Frontal cortex (tissue), 4 donors: ENCODE results near the gene XYLT1. TPM values are rescaled to one million over a fixed set of nuclear protein-coding genes. Genes with fewer than 3 reads are reported as not detected.
A peak's percentile ranks its signal among the peaks of the same experiment; 100 is the strongest.
"Not testable (repeated sequence)": the region's sequence is repeated elsewhere in the genome, so short reads cannot be mapped to it uniquely, and the experiment has no call there.

Source experiments
- DNase-seq, 2 donors: peaks; one replicate each; pipeline ENCODE4 v3.0.0; 2012; ENCODE audit warnings: low spot score in 2 of 2
- FAIRE-seq: peaks from 2 replicates; lab custom pipeline; 2012; peaks lifted over from hg19 to GRCh38; lab: Jason Lieb, UNC
- total RNA-seq: library from RNA; depleted of rRNA; stranded (reverse); fragments of >200 nt; gene quantifications from one replicate; pipeline ENCODE4 v1.2.3, GENCODE V29; 2014
- donor health status: control.
- donor health status: control.
- donor health status: control.

Gene XYLT1
- total RNA-seq, 1 donor from 2014 or later: 28.9 TPM

DNA sequence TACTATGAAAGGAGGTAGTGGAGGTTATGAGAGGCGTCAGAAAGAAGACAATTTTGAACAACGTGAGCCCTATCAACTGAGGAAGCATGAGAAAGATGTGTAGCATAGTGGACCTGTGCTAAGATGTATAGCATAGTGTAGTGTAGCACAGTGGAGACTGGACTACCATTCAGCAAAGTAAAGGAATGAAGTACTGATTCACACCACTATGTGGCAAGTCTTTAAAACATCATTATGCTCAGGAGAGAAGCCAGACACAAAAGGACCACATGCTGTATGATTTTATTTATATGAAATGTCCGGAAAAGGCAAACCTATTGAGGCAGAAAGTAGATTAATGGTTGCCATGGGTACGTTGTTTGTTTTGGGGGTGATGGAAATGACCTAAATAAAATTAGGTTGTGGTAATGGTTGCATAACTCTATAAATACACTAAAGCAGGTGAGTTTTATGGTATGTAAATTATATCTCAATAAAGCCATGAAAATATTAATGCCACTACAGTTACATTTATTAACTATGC lies 20.4 kb upstream of the XYLT1 start:
- FAIRE-seq (no peak), DNase-seq (no peak)

DNA sequence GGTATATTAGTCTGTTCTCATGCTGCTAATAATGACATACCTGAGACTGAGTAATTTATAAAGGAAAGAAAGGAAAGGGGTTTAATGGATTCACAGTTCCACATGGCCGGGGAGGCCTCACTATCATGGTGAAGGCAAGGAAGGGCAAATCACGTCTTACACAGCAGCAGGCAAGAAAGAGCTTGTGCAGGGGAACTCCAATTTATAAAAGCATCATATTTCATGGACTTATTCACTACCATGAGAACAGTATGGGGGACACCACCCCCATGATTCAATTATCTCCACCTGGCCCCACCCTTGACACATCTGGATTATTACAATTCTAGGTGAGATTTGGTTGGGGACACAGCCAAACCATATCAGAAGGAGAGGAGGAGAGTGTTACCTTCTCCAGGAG lies 17.7 kb upstream of the XYLT1 start:
- DNase-seq: no peak
- FAIRE-seq: no peak

DNA sequence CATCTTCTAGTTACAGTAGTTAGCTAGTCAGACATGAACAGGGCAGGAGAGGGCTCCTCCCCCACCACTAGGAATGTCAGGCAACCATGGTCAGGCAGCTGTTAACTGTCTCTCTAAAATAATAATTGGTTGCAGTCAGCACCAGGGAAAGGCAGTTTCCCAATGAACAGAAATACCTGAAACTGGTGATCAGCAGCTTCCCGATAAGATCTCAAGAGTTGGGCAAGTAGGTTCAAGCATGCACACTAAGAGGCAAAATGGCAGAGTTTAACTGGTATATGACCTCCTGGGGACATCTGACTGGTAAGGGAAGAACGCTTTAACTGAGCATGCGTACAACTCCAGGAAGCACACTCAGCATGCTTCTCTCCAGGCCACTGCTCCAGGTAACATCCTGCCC lies 12.6 kb upstream of the XYLT1 start:
- FAIRE-seq (no peak), DNase-seq (no peak)

DNA sequence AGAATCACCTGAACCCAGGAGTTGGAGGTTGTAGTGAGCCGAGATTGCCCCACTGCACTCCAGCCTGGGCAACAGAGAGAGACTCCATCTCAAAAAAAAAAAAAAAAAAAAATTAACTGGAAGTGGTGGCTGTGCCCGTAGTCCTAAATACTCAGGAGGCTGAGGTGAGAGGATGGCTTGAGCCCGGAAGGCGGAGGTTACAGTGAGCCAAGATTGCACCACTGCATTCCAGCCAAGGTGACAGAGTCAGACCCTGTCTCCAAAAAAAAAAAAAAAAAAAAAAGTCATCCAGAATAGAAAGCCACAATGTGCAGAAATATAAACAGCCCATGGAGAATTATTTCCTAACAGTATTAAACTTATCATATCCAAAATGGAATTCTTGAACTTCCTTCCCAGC lies 11.6 kb upstream of the XYLT1 start:
- DNase-seq, FAIRE-seq: not testable (repeated sequence)

DNA sequence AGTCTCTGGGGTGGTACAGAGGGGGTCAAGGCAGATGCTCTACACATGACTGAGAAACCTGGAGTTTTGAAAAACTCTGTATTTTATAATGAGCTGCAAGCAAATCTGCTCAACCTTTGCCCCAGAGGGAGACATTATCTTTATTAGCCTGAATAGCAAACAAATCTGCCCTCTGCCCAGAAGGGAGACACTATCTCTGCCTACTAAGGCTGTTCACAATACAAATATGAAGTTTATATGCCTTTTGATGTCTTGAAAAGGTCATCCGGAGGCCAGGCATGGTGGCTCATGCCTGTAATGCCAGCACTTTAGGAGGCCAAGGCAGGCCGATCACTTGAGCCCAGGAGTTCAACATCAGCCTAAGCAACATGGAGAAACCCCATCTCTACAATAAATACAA lies 11.0 kb upstream of the XYLT1 start:
- DNase-seq (no peak), FAIRE-seq (no peak)

DNA sequence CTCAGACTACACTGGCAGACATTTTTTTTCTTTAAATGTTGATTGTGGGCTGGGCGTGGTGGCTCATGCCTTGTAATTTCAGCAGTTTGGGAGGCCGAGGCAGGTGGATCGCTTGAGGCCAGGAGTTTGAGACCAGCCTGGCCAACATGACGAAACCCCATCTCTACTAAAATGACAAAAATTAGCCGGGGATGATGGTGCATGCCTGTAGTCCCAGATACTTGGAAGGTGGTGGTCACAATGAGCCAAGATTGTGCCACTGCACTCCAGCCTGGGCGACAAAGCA lies 6.4 kb upstream of the XYLT1 start:
- DNase-seq, FAIRE-seq: not testable (repeated sequence)

DNA sequence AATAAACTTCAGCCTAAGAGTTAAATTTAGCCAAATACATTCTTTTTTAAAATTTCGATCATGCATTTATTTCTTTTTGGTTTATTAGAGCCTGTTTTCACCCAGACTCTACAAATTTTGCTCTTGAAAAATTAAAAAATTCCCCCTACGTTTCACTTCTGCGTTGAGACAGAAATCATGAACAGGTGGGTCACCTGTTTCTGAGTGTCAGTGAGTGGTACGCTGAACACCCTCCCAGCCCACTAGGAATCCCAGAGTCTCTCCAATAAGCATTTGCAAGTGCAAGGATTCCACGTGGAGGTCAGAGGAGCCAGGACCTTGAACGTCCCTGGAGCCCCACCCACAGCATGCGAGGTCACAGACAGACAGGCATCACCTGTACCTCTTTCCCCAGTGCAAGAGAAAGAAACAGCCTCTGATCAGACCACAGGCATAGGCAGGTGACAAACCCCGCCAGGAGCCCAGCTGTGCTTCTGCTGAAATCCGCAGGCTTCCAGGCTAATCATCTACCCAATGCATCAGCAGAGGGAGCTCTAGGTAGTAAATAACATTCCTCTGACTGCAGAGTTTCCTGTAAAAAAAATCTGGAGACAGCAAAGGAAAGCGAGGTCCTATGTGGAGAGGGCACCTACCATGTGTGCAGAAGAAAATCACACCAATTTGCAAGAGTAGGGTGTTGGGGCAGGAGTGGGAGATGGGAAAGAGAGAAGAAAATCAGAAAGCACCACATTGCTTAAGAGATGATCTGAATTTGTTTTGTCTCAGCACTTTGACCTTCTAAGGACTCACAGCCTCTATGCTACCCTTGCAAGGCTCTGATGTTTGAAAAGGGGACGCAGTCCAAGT lies 5.9 kb upstream of the XYLT1 start:
- no peak for FAIRE-seq
- peak in 1 of 2 donors; percentile 59 for DNase-seq

DNA sequence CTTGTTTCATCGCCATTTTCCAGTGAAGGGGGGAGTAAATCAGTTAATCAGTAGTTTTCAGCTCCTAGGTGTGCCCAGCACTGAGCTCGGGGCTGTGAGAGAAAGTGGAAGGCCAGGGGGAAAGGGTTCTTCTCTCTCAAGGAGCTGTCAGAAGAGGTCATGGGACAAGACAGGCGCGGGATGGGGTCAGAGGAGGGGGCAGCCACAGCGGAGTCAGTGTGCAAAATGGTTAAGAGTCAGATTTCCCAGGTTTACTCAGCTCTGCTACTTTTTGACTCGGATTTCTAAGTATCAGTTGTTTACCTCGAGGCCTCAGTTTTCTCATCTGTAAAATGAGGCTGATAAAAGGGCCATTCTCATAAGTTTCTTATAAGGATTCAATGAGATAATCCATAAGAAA lies 4.3 kb upstream of the XYLT1 start:
- DNase-seq (no peak), FAIRE-seq (no peak)

DNA sequence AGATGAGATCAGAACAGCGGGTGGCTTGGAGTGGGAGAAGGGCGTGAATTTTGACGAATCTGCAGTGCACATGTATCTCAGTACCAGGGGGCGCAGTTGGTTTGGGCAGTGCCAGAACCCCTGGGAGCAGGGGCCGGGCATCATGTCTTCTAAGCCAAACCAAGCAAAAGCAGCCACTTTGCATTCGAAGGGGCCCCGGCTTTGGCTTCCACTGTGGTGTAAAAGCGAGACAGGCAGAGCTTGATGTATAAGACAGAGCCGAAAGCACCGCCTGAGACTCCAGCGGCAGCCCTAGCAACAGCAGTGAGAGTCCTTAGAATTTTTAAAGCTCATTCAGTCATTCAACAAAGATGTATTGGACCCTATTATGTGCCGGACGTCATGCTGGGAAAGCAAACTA lies 3.8 kb upstream of the XYLT1 start:
- no peak for DNase-seq
- no peak for FAIRE-seq

DNA sequence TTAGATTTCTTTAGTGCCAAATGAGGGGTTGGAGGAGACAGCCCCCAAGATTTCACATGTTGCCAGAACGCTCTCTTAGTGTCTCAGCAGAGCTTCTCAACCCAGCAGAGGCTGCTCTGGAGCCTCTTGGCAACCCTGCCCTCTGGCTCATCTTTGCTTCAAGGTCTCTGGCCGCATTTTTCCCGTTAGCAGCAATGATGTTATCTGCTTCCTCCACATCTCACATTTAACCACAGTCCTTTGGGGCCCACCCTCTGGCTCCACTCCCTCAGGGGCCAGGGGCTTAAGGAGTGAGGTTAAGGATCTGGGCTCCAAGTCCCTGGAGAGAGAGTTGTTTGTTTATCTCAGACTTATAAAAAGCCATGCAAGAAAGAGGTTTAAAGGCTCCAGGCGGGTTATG lies 3.3 kb upstream of the XYLT1 start:
- DNase-seq: no peak
- FAIRE-seq: no peak

DNA sequence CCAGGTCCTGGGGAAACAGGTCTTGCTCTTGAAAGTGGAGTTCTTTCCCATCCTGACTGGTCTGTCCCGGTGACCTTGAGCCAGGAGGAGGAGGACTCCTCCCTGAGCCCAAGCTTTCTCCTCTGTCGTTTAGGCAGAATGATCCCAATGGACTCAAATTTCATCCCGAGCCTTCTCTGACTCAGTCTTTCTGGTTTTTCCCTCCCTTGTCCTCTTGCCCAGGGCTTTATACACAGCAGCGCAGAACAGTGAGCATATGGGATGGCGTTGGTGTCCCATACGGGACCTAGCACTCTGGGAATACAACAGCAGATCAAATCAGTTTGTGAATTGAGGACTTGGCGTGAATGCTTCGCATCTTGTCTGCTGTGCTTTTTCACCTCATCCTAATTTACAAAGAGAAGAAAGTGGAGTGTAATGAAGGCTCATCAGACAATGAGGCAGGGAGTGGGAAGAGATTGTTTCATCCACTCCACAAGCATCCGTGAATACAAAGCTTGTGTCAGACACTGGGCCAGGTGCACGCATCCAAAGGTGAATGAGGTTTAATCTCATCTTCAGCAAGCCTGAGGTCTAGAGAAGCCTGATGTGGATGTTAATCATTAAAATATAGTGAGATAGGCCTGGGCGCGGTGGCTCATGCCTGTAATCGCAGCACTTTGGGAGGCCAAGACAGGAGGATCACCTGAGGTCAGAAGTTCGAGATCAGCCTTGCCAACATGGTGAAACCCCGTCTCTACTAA lies 1.1 kb upstream of the XYLT1 start:
- DNase-seq (no peak), FAIRE-seq (no peak)

DNA sequence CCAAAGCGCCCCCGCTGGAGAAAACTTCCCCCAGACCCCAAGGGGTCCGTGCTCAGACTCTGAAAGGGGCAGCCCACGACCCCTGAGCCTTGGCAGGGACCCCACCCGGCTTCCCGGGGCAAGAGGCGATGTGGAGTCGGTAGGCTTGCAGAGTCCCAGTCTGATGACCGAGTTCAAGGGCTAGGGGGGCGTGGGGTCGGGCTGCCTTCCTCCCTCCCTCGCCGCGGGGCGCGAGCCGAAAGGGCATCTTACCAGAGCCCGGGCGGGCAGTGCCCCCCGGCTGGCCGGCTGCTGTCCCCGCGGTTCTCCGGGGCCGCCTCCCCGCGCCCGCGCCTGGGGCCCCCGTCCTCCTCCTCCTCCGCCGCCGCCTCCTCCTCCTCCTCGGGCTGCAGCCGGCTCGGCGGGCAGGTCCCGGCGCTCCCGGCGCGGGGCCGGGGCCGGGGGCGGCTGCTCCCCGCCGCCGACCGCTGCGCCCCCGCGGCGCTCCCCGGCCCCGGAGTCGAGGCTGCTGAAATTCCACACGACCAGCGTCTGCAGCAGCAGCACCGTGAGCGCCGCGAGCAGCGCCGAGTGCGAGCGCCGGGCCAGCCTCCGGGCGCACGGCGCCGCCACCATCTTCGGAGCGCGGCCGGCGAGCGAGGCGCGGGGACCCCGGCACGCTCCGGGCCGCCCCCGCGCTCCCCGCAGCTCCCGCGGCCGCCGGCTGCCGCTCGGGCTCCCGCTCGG lies 415 bp downstream of the XYLT1 start:
- no peak for FAIRE-seq
- peak in 1 of 2 donors; percentile 68 for DNase-seq

DNA sequence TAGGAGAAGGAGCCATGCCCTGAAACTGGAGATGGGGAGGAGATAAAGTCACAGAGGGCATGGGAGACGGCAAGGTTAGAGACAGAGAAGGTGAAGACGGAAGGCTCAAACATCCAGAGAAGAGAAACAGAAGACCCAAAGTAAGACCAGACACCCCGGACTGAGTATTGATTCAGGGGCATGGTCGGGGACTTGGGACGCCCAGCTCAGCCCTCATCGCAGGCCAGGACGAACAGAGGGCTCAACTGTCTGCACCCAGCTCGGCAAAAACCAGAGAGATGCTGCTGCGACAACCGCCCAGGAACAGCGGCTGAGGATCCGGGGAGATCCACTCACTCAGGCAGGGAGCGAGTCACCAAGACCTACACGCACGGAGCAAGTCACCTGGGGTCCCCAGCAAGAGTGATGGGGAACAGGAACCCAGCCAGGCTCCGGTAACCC lies 999 bp downstream of the XYLT1 start:
- no peak for DNase-seq
- no peak for FAIRE-seq

DNA sequence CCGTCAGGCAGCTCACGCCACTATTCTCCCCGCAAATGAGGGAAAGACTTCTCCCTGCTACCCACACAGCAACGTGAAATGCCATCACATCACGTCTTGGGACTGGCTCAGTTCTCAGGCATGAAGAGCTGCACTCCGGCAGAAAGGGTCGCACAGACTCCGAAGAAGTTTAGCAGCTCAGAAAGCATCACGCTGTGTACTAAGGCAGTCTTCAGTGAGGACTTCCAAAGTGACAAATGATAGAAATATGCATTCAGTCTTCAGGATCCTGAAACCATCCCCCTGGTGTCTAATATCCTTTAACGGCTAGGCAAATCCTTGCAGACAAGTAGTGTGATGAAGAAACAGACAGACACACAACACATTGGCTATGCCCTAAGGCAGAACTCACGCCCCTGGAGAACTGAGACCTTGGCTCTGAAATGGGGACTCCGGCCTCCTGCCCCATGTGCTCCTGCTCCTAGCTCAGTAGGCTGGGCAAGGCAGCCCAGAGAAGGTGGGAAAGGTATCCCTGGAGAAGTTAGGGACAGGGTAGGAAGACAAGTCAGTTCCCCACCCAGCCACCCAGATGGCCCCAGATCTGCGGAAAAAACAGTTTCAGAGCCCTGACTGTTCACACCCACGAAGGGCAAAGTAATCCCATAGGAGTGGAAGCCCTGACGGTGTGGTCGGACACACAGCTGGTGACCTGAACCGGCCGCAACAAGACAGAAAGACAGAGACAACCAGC lies 1.6 kb downstream of the XYLT1 start:
- FAIRE-seq (no peak), DNase-seq (no peak)

DNA sequence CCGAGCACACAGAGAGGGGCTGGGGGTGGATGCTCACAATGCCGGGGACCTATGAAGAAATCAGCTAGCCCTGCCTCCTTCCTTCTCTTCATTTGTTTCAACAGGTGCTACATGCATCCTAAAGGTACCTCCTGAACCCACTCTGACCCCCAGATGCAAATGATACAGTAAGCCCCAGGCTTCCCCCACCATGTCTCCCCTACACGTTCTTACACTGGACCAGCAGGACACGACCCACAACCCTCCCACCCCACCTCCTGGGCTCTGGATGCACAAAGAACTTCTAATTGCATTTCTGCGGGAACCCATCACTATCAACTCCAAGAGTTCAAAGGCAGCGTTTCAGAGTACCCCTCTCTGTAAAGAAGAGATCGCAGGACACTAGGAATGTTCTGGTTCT lies 2.1 kb downstream of the XYLT1 start:
- no peak for FAIRE-seq
- no peak for DNase-seq

DNA sequence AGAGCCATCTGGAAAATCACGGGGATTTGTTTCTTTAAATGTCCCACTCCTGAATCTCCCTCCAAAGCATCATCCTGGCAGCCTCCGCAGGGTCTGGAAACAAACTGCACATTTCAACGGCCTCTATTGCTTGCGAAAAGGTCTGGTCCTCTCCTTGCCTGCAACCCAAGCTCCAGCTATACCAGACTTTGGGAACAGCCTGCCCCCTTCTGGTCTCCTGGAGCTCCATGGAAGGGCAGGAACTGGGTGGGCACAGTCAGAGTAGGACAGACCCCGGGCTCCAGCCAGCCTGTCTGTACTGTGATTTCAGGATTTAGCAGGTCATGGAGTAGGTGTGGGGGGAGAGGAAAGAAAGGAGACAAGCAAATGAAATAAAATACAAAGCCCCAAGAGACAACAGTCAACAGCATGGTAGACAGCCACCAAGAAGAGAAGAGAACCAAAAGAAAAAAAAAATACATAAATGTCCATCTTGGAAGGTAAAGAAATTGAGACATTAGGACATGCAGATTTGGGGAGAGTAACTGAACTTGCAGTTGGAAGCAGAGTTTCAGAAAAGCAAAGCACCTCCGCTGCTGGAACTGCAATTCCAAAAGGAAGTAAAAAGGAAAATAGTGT lies 2.7 kb downstream of the XYLT1 start:
- DNase-seq (peak in 1 of 2 donors; percentile 76), FAIRE-seq (no peak)

DNA sequence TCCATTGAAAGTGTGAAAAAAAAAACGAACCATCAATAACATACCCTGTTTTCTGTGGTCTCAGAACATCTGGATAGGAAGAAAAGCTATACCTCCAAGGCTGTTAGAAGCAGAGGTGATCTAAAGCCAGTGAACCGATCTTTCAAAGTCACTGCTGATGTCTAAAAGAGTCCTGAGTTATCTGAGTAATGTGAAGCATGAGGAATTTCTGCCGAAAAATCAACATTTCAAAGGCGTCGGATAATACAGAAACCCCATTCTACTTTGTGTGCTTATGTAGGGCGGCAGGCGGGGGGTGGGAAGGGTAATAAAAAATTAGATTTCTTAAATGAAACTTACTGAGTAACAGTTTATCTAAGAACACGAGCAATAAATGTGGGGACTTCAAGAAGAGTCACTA lies 3.9 kb downstream of the XYLT1 start:
- no peak for DNase-seq
- FAIRE-seq: no peak

DNA sequence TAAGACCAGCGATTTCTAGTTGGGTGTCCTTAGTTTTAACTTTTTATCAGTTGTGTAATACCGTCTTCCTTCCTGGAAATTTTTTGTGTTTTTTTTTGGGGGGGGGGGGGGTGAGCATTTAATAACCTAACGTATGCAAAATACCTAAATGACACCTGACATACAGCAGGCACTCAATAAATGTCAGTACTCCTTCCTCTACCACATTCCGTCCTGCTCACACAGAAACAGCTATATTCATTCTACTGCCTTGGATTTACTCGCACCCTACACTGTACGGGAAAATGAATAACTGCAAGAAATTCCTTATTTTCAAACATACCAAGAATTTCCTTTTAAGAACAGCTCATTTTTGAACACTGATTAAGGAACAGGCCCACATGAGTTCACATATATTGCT lies 5.3 kb downstream of the XYLT1 start:
- no peak for DNase-seq
- no peak for FAIRE-seq

DNA sequence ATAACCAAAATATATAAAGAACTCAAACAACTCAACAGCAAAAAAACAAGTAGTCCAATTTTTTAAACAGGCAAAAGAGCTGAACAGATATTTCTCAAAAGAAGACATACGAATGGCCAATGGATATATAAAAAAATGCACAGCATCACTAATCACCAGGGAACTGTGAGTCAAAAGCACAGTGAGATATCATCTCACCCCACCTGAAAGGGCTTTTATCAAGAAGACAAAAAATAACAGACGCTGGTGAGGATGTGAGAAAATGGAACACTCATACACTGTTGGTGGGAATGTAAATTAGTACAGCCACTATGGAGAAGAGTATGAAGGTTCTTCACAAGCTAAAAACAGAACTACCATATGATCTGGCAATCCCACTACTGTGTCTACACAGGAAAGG lies 7.4 kb downstream of the XYLT1 start:
- FAIRE-seq (no peak), DNase-seq (no peak)
